Pons (tissue), 1 donor: ENCODE results near the gene DAP.
"Not testable (repeated sequence)": the region's sequence is repeated elsewhere in the genome, so short reads cannot be mapped to it uniquely, and the experiment has no call there.

Experiments used
- DNase-seq: peaks from one replicate; pipeline ENCODE4 v3.0.0-alpha.2; 2016; ENCODE audit warnings: low spot score

DAP gene

GRCh38 chr5:10631316-10631996, 129.6 kb downstream of the DAP start:
- no peak for DNase-seq

GRCh38 chr5:10630744-10631143, 130.3 kb downstream of the DAP start:
- not testable (repeated sequence) for DNase-seq

- DNase-seq = no peak
These were observed 130.9 kb downstream of the DAP start for GRCh38 chr5:10630126-10630525.

- DNase-seq = no peak
These were observed 131.4 kb downstream of the DAP start for GRCh38 chr5:10629682-10630081.
